Limb (tissue), 2 donors: ENCODE data around the gene NFU1.
A peak's percentile ranks its signal among the peaks of the same experiment; 100 is the strongest.
"Not testable (repeated sequence)": the region's sequence is repeated elsewhere in the genome, so short reads cannot be mapped to it uniquely, and the experiment has no call there.

ENCODE experiments used
- DNase-seq, 2 donors: peaks; one replicate each; pipeline ENCODE4 v3.0.0-alpha.2; 2016; ENCODE audit errors: extremely low spot score in 2 of 2

NFU1 gene

DNA sequence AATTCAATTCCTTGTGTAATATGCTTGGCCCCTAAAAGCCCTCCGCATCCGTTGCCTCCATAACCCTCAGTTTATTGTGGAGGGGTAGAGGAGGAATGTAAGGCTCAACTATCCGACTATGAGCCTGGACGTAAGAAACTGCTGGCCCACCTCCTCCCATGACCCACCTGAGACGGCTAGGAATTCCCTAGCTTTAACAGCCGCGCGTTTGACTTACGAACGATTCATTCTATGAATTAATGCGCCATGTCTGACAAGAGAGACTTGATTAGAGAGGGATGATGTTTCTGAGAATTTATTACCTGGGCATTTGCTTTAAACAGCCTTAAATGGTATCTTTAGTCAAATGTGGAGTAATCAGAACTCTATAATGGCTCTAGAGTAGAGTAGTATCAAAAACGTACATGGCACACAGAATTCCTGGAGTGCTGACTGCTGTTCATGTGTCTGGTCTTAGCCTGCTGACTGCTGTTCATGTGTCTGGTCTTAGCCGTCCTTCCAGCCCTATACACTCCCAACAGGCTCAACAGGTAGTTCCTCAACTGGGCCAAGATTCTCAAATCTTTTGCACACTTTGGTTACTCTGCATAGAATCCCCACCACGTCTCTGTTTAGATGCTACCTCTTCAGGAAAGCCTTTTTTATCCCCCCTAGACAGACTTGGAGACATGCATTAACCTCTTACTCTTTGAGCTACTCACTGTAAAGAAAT is 49.3 kb downstream of the NFU1 start:
- peak in 1 of 2 donors; percentile 28 for DNase-seq

DNA sequence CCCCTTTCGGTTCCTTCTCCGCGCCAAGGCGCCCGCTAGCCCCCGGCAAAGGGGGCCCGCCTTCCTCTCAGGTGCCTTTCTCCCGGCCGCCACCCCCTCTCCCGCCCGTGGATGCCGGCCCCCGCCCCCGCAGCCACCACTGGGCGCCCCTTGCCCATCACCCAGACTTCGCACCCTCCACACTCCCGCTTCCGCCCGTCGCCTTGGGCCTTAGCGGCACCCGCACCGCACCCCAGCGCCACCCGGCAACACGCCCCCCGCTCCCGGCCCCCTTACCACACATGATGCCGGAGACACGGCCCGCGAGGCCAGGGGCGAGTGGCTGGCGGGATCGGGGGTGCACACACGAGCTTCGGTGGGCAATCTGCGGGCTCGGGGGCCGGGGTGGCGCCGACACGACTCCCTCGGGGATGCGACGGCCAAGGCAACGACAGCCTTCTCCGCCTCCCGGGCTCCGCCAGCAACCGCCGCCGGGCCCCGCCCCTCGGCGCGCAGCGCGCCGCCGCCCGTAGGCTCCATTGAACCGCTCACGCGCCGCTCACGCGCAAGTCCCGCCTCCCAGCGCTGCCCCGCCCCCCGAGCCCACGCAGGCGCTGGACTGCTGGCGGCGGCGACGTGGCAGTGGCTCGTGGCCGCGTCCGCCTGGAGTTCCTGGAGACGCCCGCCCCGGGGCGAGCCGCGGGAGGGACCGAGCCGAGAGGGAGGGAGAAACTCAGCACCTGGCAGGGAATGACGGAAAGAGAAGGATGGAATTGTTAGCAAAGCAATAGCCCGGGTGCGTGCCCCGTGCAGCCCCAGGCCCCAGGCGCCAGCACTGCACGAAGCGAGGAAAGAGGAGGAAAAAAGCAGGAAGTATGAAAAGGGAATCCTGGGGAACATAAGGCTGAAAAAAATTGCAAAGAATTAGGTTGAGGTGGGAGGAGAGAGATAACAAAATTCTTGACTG is 50.2 kb downstream of the NFU1 start, which contains the start of gene GFPT1:
GFPT1 (minus strand) TSS at position 439 of the 946 bp plus-strand sequence; CDS start at position 283, 156 bp downstream.
- peak; percentile 94 to 97 for DNase-seq

DNA sequence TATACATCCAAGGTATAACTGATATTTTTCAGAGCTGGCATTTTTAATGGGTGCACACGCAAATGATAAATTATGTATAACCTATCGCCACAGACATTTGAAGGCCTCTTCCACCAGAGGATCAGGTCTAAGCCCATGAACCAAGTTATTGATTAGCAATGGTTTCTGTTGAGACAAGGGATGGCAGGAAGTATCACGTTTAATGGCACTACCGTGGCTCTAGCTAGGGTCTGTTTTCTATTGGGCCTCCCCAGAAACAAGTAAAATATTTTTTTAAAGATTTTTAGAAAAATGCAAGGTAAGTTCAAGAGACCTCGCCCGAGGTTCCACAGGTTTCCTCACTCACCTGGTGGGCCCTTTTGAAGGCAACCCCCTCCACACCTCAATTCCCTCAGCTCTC is 50.9 kb downstream of the NFU1 start:
- DNase-seq: no peak

DNA sequence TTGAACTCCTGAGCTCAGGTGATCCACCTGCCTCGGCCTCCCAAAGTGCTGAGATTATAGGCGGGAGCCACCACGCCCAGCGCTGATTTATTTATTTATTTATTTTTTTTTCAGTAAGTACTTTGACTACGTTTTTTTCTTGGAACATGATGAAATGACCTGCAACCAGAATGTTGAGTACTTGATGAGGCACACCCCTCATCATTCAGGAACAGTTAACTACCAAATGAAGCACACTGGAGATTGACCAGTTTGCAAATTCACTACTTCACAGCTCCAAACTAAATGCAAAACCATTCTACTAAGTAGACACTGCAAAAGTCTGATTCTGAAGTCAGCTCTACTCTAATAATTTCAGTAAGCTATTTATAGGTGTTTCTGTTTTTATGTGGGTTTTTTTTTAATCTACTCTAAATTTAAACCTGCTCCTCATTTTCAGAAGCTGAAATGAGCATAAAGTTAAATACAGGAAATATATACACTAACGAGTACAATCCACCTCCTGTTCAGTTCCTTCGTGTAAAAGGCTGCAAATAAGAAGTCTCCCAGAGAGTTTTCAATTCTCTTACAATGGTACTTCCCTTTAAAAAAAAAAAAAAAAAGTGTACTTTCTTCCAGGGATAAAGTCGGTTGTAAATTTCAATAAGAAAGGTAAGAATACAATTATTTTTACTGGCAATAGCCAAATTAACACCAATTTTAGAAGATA is 51.6 kb downstream of the NFU1 start:
- DNase-seq: no peak

DNA sequence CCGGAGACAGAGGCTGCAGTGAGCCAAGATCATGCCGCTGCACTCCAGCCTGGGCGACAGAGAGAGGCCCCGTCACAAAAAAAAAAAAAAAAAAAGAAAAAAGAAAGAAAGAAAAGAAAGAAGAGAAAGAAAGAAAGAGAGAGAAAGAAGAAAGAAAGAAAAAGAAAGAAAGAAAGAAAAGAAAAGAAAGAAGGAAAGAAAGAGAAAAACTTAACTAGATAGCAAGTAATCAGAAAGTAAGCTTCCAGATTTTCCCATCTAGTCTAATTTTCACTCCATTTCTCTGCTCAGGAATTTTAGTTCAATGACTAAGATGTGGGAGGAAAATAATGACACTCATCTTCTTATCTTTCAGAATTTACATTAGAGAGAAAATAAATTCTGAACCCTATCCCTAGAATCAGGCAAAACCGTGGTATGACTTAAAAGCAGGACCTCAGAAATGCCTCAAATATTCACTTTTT is 52.6 kb downstream of the NFU1 start:
- DNase-seq: no peak

GRCh38 chr2:69383176-69383812 is 53.9 kb downstream of the NFU1 start:
- DNase-seq: no peak

DNA sequence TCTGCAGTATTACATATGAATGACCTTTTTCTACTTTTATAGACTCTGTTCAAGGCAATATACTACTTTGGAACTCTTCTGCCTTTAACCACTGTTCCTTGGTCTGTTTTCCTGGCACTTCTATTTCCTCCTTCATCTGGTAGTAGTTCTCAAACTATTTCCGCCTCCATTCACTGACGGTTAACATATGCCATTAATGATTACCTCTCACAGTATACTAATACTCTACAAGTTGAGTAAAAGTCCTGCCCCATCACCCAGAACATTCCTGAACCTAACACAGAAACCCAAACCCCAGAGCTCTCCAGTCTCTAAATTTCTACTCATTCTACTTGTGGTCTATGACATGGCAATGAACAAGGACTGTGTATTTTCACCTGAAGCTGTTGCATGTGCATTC is 54.7 kb downstream of the NFU1 start:
- DNase-seq: no peak

GRCh38 chr2:69381337-69381737 is 55.9 kb downstream of the NFU1 start:
- DNase-seq: no peak

DNA sequence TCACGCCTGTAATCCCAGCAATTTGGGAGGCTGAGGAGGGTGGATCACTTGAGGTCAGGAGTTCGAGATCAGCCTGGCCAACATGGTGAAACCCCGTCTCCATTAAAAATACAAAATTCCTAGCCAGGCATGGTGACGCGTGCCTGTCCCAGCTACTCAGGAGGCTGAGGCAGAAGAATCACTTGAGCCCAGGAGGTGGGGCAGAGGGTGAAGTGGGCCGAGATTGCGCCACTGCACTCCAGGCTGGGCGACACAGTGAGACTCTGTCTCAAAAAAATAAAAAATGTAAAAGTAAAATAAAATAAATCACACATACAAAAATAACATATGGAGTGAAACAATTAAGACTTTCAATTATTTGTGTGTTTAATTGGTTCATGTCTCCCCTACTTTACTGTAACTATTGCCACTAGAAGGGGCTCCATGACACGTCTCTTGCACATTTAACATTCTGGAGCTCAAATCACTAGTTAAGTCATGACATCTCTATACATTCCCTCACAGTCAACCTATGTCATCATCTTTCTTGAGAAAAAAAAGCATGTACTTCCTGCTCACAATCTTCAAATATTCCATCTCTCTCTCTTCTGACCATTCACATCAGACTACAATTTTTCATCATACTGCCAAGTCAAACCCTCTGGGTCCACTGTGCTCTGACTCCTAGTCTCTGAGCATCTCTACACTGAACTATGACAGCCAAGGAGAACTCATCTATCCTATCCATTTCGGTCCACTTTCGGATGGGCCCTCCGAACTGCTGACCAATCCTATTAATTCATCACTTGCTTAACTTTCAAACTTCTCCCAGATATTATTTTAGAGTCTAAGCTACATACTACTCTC is 56.9 kb downstream of the NFU1 start:
- no peak for DNase-seq

DNA sequence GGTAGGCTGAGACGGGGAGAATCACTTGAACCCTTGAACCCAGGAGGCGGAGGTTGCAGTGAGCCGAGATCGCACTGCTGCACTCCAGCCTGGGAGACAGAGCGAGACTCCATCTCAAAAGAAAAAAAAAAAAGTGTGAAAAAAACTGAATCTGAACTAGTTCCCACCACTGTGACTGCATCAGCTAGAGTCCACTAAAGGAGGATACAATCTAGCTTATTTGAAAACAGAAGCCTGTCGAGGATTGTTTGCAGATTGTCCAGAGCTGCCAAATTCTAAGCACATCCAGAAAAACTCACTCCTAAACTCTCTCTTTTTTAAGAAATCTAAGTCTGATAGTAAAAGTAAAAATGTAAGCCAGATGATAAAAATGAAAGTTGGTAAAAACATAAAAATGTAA is 60.8 kb downstream of the NFU1 start:
- DNase-seq: no peak

DNA sequence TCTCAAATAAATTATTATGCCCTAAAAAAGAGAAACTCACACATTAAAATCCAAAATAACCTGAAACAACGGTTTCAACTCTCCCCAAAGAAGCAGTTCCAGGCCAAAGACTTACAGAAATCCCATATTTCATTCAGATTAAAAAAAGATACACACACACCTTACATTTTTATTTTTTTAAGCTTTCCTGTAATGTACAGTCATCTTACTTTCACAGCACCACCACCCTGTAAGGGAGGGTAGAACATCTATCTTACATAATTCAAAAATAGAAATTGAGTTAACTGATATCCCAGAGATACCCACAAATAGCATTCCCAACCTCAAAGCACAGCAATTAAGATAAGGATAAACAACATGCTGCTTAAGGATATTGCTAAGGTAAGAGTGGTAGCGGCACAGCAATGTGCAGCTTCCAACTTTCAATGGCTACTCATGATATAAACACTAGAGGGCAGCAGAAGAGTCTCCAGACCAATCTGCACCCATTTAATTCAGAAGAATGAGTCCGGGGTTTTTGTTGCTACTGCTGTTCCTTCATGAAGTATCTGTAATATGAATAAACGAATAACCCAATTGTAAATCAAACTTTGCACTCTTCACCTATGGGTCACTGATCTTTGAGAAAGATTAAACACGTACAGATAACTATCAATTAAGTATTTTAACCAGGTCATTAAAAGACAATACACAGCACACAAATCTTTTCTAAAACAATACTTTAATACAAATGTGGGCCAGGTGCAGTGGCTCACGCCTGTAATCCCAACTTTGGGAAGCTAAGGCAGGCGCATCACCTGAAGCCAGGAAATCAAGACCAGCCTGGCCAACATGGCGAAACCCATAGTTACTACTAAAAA is 61.5 kb downstream of the NFU1 start:
- no peak for DNase-seq

DNA sequence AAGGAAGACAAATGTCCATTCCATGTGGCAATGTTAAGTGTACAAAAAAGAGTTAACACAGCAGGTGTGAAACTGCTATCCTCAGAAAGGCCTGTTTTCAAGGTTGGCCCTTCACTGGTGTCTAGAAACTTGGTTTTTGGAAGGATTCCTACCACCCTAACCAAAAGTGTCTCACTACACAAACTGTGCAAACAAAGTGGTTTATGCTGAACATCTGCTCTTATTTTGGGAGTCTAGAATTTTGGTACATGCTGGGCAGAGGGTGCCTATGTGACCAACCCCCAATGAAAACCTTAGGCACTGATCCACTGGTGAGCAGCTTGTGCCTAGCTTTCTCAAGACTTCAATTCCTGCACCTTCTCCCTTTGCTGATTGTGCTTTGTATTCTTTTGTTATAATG is 64.5 kb downstream of the NFU1 start:
- DNase-seq: no peak

DNA sequence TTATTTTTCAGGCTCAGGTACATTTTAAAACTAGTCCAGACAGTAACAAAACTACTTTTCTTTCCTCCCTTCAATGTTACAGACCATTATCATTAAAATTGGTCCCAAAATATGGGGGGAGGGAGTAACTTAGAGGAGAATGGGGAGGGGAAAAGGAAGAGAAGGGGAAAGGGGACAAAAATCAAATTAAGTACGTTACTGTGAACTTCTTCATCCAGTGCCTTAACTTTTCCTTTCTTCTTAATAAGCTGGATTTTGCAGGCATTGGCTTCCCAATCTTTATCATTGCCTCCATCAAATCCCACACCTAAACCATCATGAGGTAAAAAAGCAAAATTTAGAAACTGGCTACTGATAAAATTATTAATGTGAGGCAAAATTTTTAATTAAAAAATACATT is 67.4 kb downstream of the NFU1 start:
- DNase-seq: no peak

DNA sequence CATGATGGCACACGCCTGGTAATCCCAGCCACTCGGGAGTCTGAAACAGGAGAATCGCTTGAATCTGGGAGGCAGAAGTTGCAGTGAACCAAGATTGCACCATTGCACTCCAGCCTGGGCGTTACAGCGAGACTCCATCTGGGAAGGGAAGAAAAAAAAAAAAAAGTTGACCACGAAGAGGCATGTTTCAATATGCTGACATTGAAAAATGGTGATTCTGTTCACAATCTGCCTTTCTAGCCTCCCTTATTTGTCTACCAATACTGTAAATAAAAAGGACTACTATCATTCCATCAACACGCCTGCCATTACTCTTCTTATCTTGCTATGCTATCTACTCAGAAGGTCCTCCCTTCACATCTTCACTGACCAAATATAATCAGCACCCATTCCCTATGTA is 68.6 kb downstream of the NFU1 start:
- no peak for DNase-seq

DNA sequence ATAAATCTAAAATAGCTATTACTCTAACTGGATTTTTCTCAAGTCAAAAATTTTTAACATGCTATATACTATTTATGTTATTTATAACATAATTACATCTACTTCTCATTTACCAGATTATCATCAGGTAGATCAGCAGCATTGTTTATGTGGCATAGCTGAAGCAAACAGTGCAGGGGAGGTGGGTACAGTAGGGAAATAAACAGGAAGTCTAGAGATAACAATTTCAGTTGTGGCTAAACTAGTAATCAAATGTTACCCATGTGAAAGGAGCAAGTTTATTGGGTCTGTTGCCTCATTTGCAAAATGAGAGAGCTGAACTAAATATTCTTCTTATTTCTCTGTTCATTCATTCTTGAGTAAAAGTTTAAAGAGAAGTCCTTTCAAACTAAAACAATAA is 77.9 kb downstream of the NFU1 start:
- no peak for DNase-seq

GRCh38 chr2:69358914-69359313 is 78.3 kb downstream of the NFU1 start:
- DNase-seq: no peak

DNA sequence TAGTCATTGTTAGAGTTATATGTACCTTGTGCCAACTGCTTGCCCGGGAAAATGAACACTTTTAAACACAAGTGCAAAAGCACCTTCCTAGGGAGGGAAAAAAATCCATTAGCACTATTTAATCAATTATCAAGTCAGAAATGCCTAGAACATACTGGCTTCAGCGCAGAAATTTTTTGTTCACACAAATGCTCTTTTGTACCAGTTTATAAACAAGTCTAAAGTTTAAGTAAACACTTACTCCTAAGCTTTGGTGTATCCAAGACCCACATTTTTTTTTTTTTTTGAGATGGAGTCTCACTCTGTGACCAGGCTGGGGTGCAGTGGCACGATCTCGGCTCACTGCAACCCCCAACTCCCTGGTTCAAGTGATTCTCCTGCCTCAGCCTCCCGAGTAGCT is 80.8 kb downstream of the NFU1 start:
- DNase-seq: no peak

DNA sequence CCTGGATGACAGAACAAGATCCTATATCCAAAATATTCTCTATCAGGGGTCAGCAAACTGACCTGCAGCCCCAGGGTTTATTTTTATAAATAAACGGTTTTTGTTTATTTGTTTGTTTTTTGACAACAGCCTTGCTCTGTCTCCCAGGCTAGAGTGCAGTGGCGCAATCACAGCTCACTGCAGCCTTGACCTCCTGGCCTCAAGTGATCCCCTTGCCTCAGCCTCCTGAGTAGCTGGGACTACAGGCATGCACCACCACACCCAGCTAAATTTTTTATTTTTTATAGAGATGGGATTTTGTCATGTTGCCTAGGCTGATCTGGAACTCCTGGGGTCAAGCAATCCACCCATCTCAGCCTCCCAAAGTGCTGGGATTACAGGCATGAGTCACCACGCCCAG is 82.3 kb downstream of the NFU1 start:
- DNase-seq: not testable (repeated sequence)

GRCh38 chr2:69353360-69353759 is 83.9 kb downstream of the NFU1 start:
- no peak for DNase-seq

DNA sequence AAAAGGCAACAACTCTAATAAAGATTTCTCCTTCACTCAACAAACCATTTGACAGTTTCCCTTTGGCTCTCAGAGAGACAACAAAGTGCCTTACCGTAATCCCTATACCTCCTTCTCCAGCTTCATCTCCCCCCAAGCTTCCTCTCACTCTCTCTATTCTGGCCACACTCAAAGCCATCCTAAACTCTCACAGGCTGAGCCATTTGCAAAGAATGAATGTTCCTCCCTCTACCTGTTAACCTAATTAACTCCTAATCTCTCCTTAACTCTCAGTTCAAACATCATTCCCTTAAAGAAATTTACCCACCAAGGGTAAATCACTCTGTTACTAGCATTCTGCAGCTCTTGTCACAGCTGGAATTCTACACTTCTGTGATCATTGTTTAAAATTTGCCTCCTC is 88.5 kb downstream of the NFU1 start:
- no peak for DNase-seq
